Loucy (cell line): ENCODE data around the gene GDF7.

Experiments
- EZH2phosphoT487 ChIP-seq: fragments of 200-600 bp; IDR thresholded peaks from 2 replicates; pipeline ENCODE4 v1.6.1; 2018; ENCODE audit warnings: antibody characterized with exemption, mild to moderate bottlenecking, moderate library complexity, borderline replicate concordance
- TF ChIP-seq, protein P1 (sequence below): fragments of 200-600 bp; sonication (generic); conservative IDR thresholded peaks from 2 replicates; pipeline ENCODE4 v1.5.1; 2014; ENCODE audit warnings: mild to moderate bottlenecking, antibody characterized with exemption, low read length

DNA sequence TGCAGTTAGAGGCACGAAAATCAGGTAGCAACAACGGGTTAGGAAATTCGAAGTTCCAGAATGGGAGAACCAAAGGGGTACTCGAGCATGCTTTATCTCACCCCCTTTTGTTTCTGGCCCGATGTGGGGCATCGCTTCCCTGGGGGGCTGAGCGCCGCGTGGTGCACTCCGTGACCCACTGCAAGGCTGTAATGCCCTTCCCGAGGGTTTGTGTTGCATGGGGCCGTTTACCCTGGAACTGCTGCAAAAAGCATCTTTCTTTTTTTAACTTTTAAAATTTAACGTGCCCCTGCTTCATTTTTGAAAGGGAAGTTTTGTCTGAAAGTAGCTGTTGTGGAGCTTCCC is 4.8 kb downstream of the GDF7 start:
- TF ChIP-seq, protein P1, sequence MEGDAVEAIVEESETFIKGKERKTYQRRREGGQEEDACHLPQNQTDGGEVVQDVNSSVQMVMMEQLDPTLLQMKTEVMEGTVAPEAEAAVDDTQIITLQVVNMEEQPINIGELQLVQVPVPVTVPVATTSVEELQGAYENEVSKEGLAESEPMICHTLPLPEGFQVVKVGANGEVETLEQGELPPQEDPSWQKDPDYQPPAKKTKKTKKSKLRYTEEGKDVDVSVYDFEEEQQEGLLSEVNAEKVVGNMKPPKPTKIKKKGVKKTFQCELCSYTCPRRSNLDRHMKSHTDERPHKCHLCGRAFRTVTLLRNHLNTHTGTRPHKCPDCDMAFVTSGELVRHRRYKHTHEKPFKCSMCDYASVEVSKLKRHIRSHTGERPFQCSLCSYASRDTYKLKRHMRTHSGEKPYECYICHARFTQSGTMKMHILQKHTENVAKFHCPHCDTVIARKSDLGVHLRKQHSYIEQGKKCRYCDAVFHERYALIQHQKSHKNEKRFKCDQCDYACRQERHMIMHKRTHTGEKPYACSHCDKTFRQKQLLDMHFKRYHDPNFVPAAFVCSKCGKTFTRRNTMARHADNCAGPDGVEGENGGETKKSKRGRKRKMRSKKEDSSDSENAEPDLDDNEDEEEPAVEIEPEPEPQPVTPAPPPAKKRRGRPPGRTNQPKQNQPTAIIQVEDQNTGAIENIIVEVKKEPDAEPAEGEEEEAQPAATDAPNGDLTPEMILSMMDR, result no peak
- TF ChIP-seq EZH2phosphoT487, result no peak
